Tibial nerve (tissue), 4 donors: ENCODE measurements around the gene CARD10. TPM values are rescaled to one million over a fixed set of nuclear protein-coding genes. Genes with fewer than 3 reads are reported as not detected.

ENCODE experiments used
- DNase-seq, 2 donors: peaks; one replicate each; pipeline ENCODE4 v3.0.0-alpha.2; 2019; ENCODE audit warnings: low spot score in 2 of 2
- H3K27ac ChIP-seq, 4 donors: fragments of 200-600 bp; sonication (generic) in 3 of 4; one replicate each; pipeline ENCODE4 v1.5.1; 2017 to 2019; ENCODE audit warnings: mild to moderate bottlenecking in 1 of 4
- H3K27me3 ChIP-seq, 2 donors: fragments of 200-600 bp; sonication (generic) in 1 of 2; one replicate each; pipeline versions ENCODE4 v1.5.1 to v1.6.0; 2017 to 2019
- H3K36me3 ChIP-seq, 3 donors: fragments of 200-600 bp; sonication (generic); one replicate each; pipeline ENCODE4 v1.5.1; 2018 to 2019
- H3K4me1 ChIP-seq, 4 donors: fragments of 200-600 bp; sonication (generic) in 3 of 4; one replicate each; pipeline ENCODE4 v1.5.1; 2017 to 2019
- H3K4me3 ChIP-seq, 4 donors: fragments of 200-600 bp; sonication (generic) in 3 of 4; one replicate each; pipeline ENCODE4 v1.5.1; 2017 to 2019; ENCODE audit warnings: mild to moderate bottlenecking in 1 of 4, moderate library complexity in 1 of 4
- H3K9me3 ChIP-seq, 4 donors: fragments of 200-600 bp; sonication (generic) in 3 of 4; one replicate each; pipeline ENCODE4 v1.5.1; 2017 to 2019
- CTCF ChIP-seq, 5 experiments: fragments of 200-600 bp in 3 of 5; fragments of 450-650 bp in 2 of 5; sonication (generic) in 3 of 5; IDR thresholded peaks; one replicate each; pipeline ENCODE4 v1.5.1; 2016 to 2019; ENCODE audit warnings: antibody characterized with exemption in 5 of 5, mild to moderate bottlenecking in 3 of 5, moderate library complexity in 2 of 5
- EP300 ChIP-seq, 2 donors: sonication (generic); formaldehyde crosslinking; IDR thresholded peaks; one replicate each; pipeline ENCODE4 v1.6.1; 2017; ENCODE audit warnings: antibody characterized with exemption in 2 of 2, mild to moderate bottlenecking in 1 of 2
- POLR2A ChIP-seq, 2 donors: fragments of 450-650 bp; IDR thresholded peaks; one replicate each; pipeline ENCODE4 v1.6.1; 2017; ENCODE audit warnings: antibody characterized with exemption in 2 of 2, mild to moderate bottlenecking in 2 of 2, moderate library complexity in 2 of 2
- WGBS, 2 donors: methylation state at CpG; one replicate each; pipeline ENCODE4 v1.1.5; 2018; 5-methylcytosine and 5-hydroxymethylcytosine counted together
- total RNA-seq, 4 donors: library from RNA; depleted of rRNA; stranded (reverse); fragments of >200 nt; gene quantifications; one replicate each; pipeline ENCODE4 v1.1.0, GENCODE V29; 2016

Gene CARD10
- total RNA-seq, 4 donors from 2014 or later: 12.5 to 21.6 (median 17.0) TPM

DNA sequence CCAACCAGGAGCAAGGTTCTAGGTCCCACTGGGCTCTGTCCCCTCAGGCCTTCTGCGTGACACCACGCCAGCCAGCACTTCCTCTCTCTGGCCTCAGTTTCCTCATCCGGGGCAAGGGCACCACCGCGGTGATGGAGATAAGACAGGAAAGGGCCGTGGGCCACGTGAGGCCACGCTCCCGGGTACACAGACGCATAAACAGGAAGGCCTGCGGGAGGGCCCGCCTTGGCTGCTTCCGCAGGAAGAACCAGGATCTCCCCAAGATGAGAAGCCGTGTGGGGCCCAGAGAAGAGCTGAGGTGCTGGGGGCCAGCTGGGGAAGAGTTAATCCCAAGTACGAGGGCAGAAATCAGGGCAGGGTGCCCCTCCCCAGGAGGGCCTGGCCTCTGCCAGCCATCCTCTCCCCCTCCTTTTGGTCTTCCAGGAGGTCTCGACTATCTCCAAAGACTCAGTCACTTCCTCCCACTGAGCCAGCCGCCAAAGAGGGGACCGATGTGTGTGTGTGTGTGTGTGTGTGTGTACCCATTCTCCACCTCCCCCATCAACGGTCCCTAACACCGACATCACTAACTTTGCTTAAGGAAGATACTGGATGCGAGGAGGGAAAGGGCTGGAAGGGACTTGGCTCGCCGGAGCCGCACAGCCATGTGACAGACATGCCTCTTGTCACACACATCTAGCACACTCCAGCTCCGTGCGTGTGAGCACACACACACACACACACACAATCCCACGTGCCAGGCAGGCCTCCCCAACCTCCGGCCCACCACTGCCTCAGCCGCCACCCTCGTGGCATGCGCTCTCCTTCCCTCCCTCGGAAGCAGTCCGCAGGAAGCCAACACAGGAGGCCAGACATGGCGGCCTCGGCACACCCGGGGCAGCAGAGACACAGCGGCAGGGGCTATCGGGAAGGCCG, 34.5 kb downstream of the CARD10 start:
- Histone ChIP-seq H3K27me3 (peaks cover 0 to 8% of the 10 kb centered on the region in 2 donors), H3K36me3 (peaks cover 0 to 3% (median 0%) of the 10 kb centered on the region in 3 donors), H3K4me3 (peak overlapping the region; percentile 23 to 55 (median 40)), H3K9me3 (no peaks in the 10 kb centered on the region), H3K4me1 (peaks cover 0 to 28% (median 9%) of the 10 kb centered on the region in 4 donors), H3K27ac (peak overlapping the region; percentile 48 to 87 (median 78))
- TF ChIP-seq POLR2A (IDR thresholded peaks at IDR 0.05) (peak in 1 of 2 donors; percentile 24), EP300 (IDR thresholded peaks at IDR 0.05) (peak in 1 of 2 donors; percentile 66), CTCF (IDR thresholded peaks at IDR 0.05) (no peak)
- 64 to 65% methylated on average over 35 to 38 of the region's 39 CpGs for WGBS, 2 donors
- DNase-seq: peak; percentile 51 to 55

- peak overlapping the region in 1 of 4 donors; percentile 77 for H3K27ac ChIP-seq
- H3K27me3 ChIP-seq: peaks cover 0 to 8% of the 10 kb centered on the region in 2 donors
- peaks cover 0 to 28% (median 9%) of the 10 kb centered on the region in 4 donors for H3K4me1 ChIP-seq
- no peaks in the 10 kb centered on the region for H3K9me3 ChIP-seq
- H3K4me3 ChIP-seq: no peak overlapping the region
- TF ChIP-seq EP300 (IDR thresholded peaks at IDR 0.05): no peak
- no peak for TF ChIP-seq CTCF (IDR thresholded peaks at IDR 0.05)
- no peak for TF ChIP-seq POLR2A (IDR thresholded peaks at IDR 0.05)
- H3K36me3 ChIP-seq: peaks cover 0 to 7% (median 0%) of the 10 kb centered on the region in 3 donors
- WGBS, 2 donors: 75 to 77% methylated on average over 13 of the region's 13 CpGs
- no peak for DNase-seq
These were observed 36.2 kb downstream of the CARD10 start for GRCh38 chr22:37483050-37483449.

DNA sequence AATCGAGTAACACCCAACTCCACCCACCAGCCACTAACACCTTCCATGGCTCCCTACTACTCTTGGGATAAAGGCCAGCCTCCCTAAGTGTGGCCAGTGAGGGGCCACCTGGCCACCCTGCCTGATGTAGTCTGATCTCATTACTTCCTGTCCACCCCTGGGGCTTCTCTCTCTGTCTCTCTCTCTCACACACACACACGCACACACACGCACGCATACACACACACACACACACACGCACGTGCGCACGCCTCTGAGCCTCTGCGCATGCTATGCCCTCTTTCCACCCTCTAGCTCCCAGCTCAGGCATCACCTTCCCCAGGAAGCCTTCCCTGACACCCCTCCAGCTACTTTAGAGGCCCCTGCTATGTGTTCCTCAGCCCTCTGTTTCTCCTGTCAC, 37.0 kb downstream of the CARD10 start:
- DNase-seq: no peak
- 81 to 83% methylated on average over 9 of the region's 9 CpGs for WGBS, 2 donors

GRCh38 chr22:37481347-37481907, 37.8 kb downstream of the CARD10 start:
- H3K4me1 ChIP-seq: peaks cover 0 to 17% (median 5%) of the 10 kb centered on the region in 4 donors
- WGBS, 2 donors: 62 to 69% methylated on average over 12 of the region's 12 CpGs
- TF ChIP-seq CTCF (IDR thresholded peaks at IDR 0.05) (no peak), EP300 (IDR thresholded peaks at IDR 0.05) (no peak), POLR2A (IDR thresholded peaks at IDR 0.05) (no peak)
- DNase-seq: no peak
- no peak overlapping the region for H3K4me3 ChIP-seq
- H3K27me3 ChIP-seq: peaks cover 0 to 9% of the 10 kb centered on the region in 2 donors
- H3K36me3 ChIP-seq: peaks cover 0 to 7% (median 0%) of the 10 kb centered on the region in 3 donors
- no peak overlapping the region for H3K27ac ChIP-seq
- H3K9me3 ChIP-seq: no peaks in the 10 kb centered on the region

More for the DNA sequence above, 37.0 kb downstream of the CARD10 start:
- no peak overlapping the region for H3K4me3 ChIP-seq
- no peak for TF ChIP-seq CTCF (IDR thresholded peaks at IDR 0.05)
- TF ChIP-seq EP300 (IDR thresholded peaks at IDR 0.05): no peak
- TF ChIP-seq POLR2A (IDR thresholded peaks at IDR 0.05): no peak
- H3K9me3 ChIP-seq: no peaks in the 10 kb centered on the region
- H3K27ac ChIP-seq: no peak overlapping the region
- peaks cover 0 to 7% (median 0%) of the 10 kb centered on the region in 3 donors for H3K36me3 ChIP-seq
- peaks cover 0 to 25% (median 9%) of the 10 kb centered on the region in 4 donors for H3K4me1 ChIP-seq
- peaks cover 0 to 8% of the 10 kb centered on the region in 2 donors for H3K27me3 ChIP-seq
